Raji (cell line): Measurements from ENCODE around the gene DNAAF1.

Source experiments
- POLR2A ChIP-seq: IDR thresholded peaks from 2 replicates; pipeline ENCODE4 v1.6.1; 2011; ENCODE audit warnings: low read depth, low read length, control low read depth; ENCODE audit not compliant: insufficient read depth

Gene DNAAF1

DNA sequence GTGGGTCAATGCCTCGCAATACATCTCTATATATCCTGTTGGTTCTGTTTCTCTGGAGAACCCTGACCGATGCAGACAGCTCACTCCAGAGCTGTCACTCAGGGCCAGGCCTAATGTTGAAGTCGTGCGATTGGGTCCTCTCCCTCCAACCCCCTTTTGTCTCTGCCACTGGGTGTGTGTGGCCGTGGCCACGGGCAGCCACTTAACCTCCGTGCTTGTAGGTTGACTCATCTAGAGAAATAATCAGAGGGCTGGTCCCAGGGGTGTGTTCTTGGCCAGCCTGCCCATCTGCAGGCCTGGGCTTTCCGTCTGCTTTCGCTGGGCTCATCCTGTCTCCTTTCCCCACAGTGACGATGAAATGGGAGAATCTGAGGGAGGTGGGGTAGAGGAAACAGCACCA, 53.3 kb downstream of the DNAAF1 start:
- TF ChIP-seq POLR2A, result no peak

- no peak for TF ChIP-seq POLR2A
Observed at GRCh38 chr16:84199097-84199496, 54.0 kb downstream of the DNAAF1 start.

DNA sequence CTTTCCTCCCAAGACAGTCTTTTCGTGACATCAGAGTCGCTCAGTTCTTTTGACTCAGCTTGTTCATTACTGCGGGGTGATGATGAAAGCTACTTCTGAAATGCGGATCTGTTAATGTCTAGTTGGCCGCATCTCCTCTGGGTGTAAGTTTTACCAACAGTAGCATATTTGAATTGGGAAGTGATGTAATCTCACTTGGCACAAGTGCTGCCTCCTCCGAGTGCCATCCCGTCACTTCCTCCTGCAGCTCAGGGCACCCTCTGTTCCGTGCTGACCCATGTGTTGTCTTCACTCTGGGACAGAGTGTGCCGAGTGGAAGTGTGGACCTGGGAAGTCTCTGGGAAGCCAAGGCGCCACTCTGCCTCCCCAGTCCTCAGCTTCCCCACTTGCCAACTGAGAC, 54.8 kb downstream of the DNAAF1 start:
- no peak for TF ChIP-seq POLR2A

DNA sequence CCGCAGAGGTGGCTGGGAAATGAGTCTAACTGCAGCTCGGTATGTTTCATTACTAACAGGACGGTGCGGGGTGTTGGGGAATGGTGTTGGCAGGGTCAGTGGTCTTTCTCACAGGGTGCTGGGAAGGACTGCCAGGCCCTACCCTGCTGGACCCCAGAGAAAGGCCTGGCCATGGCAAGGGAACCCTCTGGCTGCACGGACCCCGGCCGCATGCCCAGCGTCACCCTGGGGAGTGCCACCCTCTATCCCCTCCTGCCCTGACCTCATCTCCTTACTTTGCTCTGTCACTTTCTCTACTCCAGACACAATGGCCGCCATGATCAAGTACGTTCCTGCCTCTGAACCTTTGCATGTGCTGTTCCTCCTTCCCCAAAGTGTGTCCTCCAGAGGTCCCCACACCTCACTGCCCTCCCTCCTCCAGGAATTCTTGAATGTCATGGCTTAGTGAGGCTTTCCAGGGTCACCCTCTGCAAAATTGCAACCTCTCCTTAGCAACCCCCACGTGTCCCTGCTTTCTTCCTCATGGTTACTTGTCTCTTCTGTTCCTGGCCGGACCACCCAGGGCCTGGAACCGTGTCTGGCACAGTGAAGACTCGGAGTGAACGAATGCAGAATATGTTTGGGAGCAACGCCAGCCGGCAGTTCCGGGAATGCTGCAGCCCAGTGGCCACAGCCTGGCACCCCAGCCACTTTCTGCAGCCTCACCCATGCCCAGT, 61.0 kb downstream of the DNAAF1 start:
- TF ChIP-seq POLR2A, result no peak

DNA sequence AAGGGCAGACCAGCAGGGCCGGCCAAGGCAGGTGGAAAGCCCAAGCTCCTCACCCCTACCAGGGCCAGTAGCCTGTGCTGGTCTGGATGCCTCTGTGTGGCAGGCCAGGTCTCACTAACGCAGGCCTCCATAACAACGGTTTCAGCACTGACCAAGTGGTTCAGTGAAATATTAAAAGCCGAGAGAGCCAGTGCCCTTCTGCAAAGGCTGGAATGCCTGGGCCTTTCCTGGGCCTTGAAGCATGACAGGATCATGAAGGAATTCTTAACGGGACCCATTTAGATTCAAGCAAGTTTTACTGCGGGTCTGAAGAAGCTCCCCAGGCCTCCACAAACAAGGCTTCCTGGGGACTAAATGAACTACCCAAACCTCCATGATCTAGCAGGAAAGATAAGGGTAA, 62.1 kb downstream of the DNAAF1 start:
- TF ChIP-seq POLR2A, result no peak

GRCh38 chr16:84207879-84208278, 62.8 kb downstream of the DNAAF1 start:
- no peak for TF ChIP-seq POLR2A

DNA sequence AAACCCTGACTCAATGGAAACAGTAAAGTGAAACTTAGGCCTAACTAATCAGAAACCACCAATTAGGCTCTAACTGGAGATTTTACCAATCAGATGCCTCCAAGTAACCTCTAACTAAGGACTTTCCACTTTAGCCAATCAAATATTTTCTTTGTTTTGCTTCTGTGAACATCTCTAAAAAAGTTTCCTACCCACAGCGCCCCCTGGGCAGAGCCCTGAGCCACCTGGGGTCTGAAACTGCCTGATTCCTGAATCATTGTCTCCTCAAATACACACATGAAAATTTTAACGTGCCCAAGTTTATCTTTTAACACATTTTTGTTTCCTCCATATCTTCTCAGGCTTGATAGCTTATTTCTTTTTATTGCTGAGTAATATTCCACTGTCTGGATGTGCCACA, 64.9 kb downstream of the DNAAF1 start:
- no peak for TF ChIP-seq POLR2A

GRCh38 chr16:84212154-84212553, 67.0 kb downstream of the DNAAF1 start:
- TF ChIP-seq POLR2A, result no peak

DNA sequence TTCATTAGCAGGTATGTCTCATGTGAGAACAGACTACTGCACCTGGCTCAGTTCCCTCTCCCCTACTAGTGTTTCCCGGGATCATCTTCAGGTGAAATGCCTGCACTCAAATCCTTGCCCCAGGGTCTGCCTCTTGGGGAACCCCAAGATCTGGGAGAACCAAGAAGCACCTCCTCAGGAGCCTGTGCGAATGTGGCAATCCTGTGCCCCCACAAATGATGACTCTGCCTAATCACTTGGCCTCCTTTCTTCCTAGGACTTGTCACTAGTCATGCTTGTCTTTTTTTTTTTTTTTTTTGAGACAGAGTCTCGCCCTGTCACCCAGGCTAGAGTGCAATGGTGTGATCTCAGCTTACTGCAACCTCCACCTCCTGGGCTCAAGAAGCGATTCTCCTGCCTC, 67.5 kb downstream of the DNAAF1 start:
- no peak for TF ChIP-seq POLR2A

DNA sequence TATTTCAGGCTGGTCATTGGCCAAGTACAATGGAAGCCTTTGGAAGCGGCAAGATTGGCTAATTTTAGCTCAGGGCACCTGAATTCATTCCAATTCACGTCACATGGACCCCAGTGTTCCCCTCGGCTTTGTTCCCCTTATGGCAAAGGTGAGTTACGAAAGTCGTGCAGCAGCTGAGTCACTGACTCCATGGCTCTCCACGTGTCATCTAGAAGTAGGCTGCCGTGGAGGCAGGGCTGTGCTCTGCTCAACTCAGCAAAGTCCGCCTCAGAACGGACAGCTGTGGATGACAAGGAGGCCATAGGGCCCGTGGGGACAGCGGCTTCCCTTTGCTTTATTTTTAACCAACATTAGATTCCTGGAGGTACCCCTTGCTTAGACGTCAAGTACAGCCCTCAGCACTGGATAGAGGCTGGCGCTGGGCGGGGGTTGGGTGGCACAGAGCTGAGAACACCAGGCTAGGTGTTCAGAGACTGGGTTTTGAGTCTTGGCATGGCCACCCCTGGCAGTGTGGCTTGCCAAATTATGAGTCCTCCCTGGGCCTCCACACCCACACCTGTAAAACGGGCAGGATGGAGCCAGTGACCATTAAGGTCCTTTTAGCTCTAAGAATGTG, 69.5 kb downstream of the DNAAF1 start:
- TF ChIP-seq POLR2A, result no peak

DNA sequence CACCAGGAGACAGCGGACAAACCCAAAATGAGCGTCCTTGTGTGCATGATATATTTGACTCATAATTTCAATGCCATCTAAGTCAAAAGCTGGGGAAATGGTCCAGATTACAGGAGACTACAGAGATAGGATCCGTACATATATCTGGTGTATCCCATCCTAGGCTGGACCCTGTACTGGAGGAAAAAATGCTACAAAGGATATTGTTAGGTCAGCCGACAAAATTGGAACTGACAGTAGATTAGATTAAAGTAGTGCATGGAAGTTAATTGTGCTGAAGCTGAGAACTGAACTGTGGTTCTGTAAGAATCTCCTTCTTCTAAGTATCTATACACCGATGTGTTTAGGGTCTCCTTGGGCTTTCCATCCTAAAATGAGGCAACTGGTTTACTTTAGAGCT, 70.4 kb downstream of the DNAAF1 start:
- TF ChIP-seq POLR2A, result no peak

GRCh38 chr16:84218176-84218823, 73.2 kb downstream of the DNAAF1 start:
- no peak for TF ChIP-seq POLR2A

DNA sequence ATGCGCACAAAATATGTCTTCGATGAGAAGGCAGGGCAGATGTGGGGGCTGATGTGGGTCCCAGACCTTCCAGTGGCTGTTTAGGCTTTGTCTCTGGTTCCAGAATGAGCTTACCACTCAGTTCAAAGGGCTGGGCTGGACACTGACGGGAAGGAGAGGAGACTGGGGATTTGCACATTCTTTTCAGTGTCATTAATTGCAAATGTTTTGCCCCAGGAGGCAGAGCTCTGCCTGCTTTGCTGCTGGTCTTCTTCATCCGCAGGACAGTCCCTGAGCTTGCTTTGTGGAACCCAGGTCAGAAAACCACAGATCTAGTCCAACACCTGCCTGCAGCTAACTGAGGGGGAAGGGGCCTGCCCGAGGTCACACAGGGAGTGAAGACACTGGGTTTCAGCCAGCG, 73.8 kb downstream of the DNAAF1 start:
- no peak for TF ChIP-seq POLR2A

DNA sequence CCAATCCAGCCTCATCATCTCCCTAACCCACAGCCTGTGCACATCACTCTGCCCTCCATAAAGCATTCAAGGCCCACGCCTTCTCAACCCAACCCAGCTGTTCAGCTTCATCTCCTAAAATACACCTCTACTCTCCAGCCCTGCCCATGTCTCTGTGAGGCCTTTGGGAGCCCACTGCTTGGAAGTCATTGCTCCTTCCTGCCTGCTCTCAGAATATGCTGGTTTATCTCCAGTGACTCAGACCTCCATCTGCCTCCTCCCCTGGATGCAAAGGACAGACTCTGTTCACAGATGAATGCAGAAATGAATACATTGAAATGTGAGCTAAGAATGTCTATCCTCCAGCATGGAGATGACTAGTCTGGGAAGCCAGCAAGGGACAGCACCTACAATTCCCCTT, 75.7 kb downstream of the DNAAF1 start:
- no peak for TF ChIP-seq POLR2A

DNA sequence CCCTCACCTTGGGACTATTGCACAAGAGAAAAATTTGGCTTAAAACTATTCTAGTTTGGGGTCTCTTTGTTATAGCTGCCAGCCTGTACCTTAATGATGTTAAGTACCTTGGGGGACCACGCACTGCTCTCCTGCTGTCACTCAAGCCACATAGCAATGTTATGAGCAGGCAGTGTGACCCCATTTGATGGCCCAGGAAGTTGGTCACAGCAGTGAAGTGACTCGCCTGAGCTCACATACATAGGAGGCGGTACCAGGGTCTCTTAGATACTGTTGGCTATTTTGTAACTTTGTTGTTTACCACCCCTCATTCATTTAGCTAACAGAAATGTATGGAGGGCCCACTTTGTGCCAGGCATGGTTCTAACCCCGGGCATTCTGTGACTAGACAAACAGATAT, 78.3 kb downstream of the DNAAF1 start:
- no peak for TF ChIP-seq POLR2A

DNA sequence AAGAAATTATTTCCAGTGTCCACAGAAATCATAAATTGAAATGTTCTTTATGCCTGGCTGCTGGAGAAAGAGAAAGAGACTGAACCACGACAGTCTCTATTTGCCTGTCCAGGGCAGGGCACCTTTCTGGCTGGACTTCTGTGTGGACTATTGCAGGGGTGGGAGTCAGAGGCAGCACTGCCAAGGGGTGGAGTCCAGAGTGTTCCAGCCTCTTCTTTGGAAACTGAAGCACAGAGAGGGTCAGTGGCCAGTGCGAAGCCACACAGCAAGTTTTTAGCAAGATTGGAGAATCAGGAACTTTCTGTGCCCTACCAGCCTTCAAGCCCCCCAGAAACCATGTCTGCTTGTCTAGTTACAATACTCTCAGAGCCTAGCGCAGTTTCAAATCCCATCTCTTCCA, 79.4 kb downstream of the DNAAF1 start:
- no peak for TF ChIP-seq POLR2A
